Amniotic epithelial cell (primary cell): Measurements from ENCODE around the gene GOLGA8N.
A peak's percentile ranks its signal among the peaks of the same experiment; 100 is the strongest.
"Not testable (repeated sequence)": the region's sequence is repeated elsewhere in the genome, so short reads cannot be mapped to it uniquely, and the experiment has no call there.

Source experiments
- DNase-seq: peaks from one replicate; pipeline ENCODE4 v3.0.0-alpha.2; 2010; ENCODE audit warnings: low read depth

Gene GOLGA8N

GRCh38 chr15:32593151-32593550, at the start of gene GOLGA8N:
Gene GOLGA8N, plus strand, starts transcription at chr15:32593456.
- not testable (repeated sequence) for DNase-seq

DNA sequence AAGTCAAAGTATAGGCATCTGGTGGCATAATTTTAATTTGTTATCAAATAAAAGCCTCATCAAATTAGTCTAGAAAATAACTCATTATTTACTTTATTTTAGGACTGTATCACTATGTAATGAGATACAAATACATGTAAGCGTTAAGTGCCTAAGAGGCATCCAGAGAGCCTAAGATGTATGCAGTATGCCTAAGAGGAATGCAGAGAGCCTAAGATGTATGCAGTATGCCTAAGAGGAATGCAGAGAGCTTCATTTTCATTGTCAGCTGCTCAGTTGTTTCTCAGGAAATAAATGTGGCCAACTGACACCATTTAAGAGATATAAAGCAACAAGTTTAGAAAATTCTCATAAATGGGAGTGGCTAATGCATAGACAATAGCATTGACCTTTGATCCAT, 49.8 kb upstream of the GOLGA8N start:
- not testable (repeated sequence) for DNase-seq

- not testable (repeated sequence) for DNase-seq
Measured at GRCh38 chr15:32545129-32545528, 48.1 kb upstream of the GOLGA8N start.

DNA sequence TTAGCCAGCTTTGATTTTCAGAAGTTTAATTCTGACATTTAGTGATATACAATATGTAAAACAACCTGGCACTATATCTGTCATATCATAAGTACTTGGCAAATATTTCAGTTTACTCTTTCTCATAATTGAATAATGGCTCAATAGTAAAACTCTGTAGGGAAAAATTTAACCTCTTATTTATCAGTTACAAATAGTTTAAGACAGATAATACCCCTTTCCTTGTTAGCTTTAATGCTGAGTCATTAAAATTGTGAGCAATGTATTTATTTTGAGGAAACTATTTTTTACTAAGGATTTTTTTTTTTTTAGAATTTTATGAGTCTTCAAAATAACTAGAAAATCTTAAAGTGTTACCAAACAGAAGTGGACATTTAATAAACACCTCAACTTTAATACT, 38.7 kb upstream of the GOLGA8N start:
- not testable (repeated sequence) for DNase-seq

- not testable (repeated sequence) for DNase-seq
Measured at GRCh38 chr15:32562198-32562597, 31.1 kb upstream of the GOLGA8N start.

DNA sequence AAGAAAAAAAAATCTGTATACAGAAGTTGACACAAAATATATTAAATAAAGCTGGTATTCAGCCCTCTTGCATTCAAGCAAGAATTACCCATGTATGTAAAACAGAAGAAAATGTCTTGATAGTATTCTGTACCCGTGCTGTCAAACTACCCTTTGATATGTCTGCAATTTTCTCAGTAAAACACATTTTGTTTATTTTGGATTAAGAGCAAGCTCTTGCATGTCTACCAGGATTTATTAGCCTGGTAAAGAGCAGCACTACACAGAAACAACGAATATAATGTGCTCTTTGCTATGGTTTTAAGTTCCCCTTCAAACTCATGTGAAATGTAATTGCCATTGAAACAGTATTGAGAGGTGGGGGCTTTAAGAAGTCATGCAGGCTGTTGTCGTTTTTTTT, 24.3 kb upstream of the GOLGA8N start:
- not testable (repeated sequence) for DNase-seq

GRCh38 chr15:32578482-32578881, 14.8 kb upstream of the GOLGA8N start:
- DNase-seq: not testable (repeated sequence)

DNA sequence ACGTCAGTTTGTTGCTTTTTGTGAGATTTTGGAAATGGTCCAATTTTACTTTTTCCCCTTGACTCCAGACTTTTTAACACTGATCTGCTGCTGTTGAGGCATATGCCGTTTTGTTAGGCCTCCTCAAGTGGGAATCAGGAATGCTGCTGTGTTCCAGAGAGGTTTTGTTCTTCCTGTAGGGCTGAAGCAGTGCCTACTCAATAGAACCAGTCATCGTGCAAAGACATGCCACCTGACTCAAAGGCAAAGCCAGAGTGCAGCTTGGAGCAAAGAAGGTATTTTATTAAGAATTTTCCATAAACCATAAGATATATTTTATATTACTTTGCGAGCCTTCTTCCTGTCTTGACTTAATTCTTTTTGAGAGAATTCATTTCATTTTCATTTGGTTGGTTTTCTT, 7.4 kb upstream of the GOLGA8N start:
- not testable (repeated sequence) for DNase-seq

- not testable (repeated sequence) for DNase-seq
Measured at GRCh38 chr15:32609518-32609917, 16.3 kb downstream of the GOLGA8N start.

DNA sequence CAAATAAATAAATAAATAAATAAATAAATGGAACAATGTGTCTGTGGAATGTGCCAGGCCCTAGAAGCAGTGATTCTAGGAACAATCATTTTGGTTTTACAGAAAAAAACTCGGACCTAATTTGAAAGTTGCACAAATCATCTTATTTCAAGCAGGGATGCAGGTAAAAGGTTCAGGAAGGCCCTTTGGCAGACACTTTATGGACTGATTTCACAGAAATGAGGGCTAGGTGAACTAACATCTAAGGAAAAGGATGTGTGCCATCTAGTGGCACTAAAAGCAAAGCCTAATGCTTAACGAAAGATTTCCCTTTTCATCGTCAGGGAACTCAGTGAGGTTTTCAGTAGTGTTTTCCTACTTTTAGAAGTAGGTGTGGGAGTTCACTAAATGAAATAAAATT, 17.5 kb downstream of the GOLGA8N start:
- peak; percentile 51 for DNase-seq

- not testable (repeated sequence) for DNase-seq
Measured at GRCh38 chr15:32614712-32615050, 21.4 kb downstream of the GOLGA8N start.

DNA sequence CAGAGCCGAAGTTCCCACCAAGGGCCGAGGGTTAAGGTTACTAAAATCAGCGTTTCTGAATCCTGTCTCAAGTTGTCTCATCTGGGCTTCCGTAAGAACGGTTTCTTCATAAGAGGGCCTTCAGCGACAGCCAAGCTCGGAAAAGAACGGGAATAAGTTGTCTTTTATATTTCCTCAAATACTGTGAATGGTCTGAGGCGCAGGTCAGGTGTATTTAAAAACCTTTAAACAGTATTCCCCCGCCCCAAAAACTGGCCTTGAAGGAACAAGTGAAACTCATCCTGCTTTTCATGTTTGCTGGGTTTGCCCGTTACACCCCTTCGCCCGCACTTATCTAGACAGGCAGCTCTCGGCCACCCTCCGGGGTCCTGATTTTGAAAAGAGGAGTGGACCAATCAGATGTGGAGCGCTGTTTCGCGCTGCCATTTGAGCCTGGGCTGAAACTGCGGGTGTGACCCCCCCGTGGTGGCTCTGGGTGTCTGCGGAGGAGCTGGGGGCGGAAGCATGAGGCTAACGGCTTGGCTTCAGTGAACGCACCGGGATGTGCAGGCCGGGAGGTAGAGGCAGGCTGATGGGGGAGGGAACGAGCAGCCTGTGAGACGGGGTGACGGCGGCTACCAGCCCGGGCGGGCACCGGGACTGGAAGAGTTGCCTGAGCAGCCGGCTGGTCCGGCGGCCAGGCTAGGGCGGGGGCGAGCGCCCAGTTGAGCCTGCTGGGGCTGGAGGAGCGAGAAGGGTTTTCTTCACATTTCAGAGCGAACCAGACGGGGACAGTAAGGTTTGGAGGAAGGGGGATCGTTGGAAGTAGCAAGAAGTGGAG, 22.0 kb downstream of the GOLGA8N start, which contains the start of gene ARHGAP11A:
ARHGAP11A (plus strand) TSS at position 454 of the 820 bp plus-strand sequence. CDS start 708 bp downstream, outside the sequence.
- DNase-seq: peak; percentile 94

DNA sequence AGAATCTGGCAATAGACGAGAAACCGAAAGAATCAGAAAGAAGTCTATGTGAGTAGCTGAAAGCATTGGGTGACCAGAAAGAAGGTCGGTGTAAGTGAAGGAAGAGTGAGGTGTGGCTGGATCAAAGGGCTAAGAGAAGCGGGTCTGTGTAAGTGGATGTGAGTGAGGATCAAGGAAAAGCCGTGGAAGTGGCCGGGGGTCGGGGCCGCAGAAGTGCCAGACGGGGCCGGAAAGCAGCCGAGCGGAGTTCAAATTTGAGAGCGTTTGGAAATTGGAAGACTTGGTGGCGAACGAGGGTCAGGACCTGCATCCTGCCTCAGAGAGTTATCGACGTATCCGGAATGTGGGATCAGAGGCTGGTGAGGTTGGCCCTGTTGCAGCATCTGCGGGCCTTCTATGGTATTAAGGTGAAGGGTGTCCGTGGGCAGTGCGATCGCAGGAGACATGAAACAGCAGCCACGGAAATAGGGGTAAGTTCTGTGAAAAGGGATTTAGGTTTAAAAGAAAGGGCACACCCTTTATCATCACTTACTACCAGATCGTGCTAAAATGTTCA, 22.7 kb downstream of the GOLGA8N start:
- DNase-seq: peak; percentile 21

GRCh38 chr15:32636410-32636809, 43.2 kb downstream of the GOLGA8N start:
- no peak for DNase-seq

- no peak for DNase-seq
Measured at GRCh38 chr15:32636908-32637567, 43.8 kb downstream of the GOLGA8N start.

GRCh38 chr15:32637704-32638103, 44.4 kb downstream of the GOLGA8N start:
- no peak for DNase-seq

- DNase-seq: peak; percentile 76
Measured at GRCh38 chr15:32641517-32642059, 48.3 kb downstream of the GOLGA8N start, which contains the start of gene SCG5. Gene SCG5, plus strand, starts transcription at chr15:32641710. Its CDS starts 1,883 bp downstream, at chr15:32643593.

DNA sequence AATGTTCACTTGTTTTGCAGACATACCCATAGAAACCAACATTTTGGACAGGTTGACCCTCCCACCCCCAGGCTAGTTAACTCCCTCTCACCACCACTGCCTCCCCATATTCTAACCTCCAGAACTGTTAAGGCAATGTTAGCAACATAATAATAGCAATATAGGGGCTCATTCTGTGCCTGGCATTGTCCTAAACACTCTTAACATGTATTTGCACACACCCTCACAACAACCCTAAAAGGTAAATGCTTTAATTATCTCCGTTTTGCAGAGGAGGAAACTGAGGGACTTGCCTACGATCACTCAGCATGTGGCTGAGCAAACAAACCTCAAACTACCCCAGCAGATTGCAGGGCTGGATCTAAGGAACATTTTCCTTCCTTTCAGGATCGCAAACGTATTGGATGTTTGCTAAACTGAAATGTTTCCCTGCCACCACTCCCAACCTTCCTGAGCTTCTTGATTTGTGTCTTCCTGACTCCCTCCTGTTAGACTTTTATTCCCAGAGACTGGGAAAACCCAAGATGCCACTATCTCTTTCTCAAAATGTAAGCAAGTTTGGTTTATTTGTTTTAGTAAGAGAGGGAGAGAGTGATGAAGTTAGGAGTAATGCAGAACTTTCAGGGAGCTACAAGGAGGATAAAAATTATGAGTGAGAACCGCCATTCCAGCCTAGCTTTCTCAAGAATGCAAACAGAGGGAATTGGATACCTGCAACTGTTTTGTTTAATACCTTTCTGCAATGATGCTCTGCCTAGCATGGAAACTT, 49.6 kb downstream of the GOLGA8N start:
- DNase-seq: no peak

GRCh38 chr15:32643907-32644445, 50.7 kb downstream of the GOLGA8N start:
- DNase-seq: peak; percentile 24

- no peak for DNase-seq
Measured at GRCh38 chr15:32646291-32646690, 53.0 kb downstream of the GOLGA8N start.

DNA sequence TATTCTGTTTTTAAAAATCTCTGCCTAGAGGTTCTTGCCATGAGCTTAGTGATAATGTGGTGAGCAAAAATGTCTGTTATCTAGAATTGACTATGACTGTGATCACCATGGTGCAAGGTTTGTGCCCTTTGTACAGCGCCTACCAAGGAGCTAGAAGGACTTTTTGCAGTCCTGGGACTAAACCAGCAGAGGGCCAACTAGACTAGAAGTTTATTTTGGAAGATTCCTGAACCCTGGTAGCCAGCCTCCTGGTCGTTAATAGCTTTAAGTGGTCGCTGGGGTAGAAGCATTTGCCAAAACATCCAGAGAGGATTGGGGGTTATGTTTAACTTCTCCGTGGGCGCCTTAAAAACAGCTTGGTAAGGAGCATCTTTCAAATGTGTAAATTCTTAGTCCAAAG, 56.1 kb downstream of the GOLGA8N start:
- DNase-seq: peak; percentile 40
